K562 (cell line): ENCODE measurements around the gene NUP214. TPM values are rescaled to one million over a fixed set of nuclear protein-coding genes. Genes with fewer than 3 reads are reported as not detected.
A peak's percentile ranks its signal among the peaks of the same experiment; 100 is the strongest.

Experiments used
- ATAC-seq: fragments of 200-7000 bp; cut with Tn5 transposase; 3 replicates; pipeline ENCODE4 v1.9.1; 2020; ENCODE audit warnings: moderate library complexity
- BruUV-seq: library from RNA; stranded (reverse); fragments of 400-500 nt; replicated peaks from 2 replicates; lab custom pipeline; 2021; lab: Mats Ljungman, UMichigan
- CTCF ChIA-PET: fragments of 300-600 bp; formaldehyde crosslinking; extraction: SDS; loops from one replicate; lab custom pipeline; 2021; ENCODE audit warnings: low intra/inter-chr PET ratio; lab: Yijun Ruan, JAX
- POLR2A ChIA-PET: fragments of 300-600, 350-650 bp; sonication (Branson Sonifier 250); formaldehyde crosslinking; extraction: SDS; loops from one replicate; lab custom pipeline; 2021; ENCODE audit warnings: antibody characterized with exemption, inconsistent platforms; lab: Yijun Ruan, JAX
- DNase-seq, 4 experiments: peaks; one replicate each; pipeline versions ENCODE4 v3.0.0 to v3.0.0-alpha.2; 2011 to 2018; ENCODE audit warnings: low spot score in 3 of 4, mixed read lengths in 3 of 4; ENCODE audit errors: extremely low read depth in 1 of 4
- FAIRE-seq: peaks from 2 replicates; lab custom pipeline; 2011; peaks lifted over from hg19 to GRCh38; lab: Jason Lieb, UNC
- H2AFZ ChIP-seq: 2 replicates; pipeline ENCODE4 v1.6.0; 2011; ENCODE audit warnings: low read depth, low read length, control low read depth, inconsistent platforms
- H3K27ac ChIP-seq: fragments of 200-600 bp; 3 replicates; pipeline ENCODE4 v1.8.0; 2011; ENCODE audit warnings: low read depth, mild to moderate bottlenecking, control low read depth, inconsistent platforms, low read length, moderate library complexity, mixed read lengths; ENCODE audit errors: extremely low read depth
- H3K27me3 ChIP-seq, 2 experiments: fragments of 300-600 bp in 1 of 2; 2 replicates in 1 of 2; 3 replicates in 1 of 2; pipeline versions ENCODE4 v1.6.0 to v1.8.0; 2011; ENCODE audit warnings: inconsistent platforms in 2 of 2, low read length in 2 of 2, mild to moderate bottlenecking in 1 of 2, mixed read lengths in 1 of 2, moderate library complexity in 1 of 2; ENCODE audit not compliant: control insufficient read depth in 2 of 2, insufficient read depth in 2 of 2
- H3K36me3 ChIP-seq: fragments of 300-600 bp; 3 replicates; pipeline ENCODE4 v1.8.0; 2011; ENCODE audit warnings: mild to moderate bottlenecking, low read length, inconsistent platforms; ENCODE audit not compliant: control insufficient read depth, insufficient read depth
- H3K4me1 ChIP-seq, 2 experiments: fragments of 200-600 bp in 1 of 2; replicated peaks in 1 of 2; 2 replicates in 1 of 2; 3 replicates in 1 of 2; pipeline versions ENCODE4 v1.5.1 to v1.8.0; 2011; ENCODE audit warnings: inconsistent platforms in 2 of 2, low read length in 2 of 2, mild to moderate bottlenecking in 1 of 2, mixed read lengths in 1 of 2, moderate library complexity in 1 of 2; ENCODE audit not compliant: control insufficient read depth in 2 of 2, insufficient read depth in 2 of 2
- H3K4me2 ChIP-seq: 2 replicates; pipeline ENCODE4 v1.6.1; 2011; ENCODE audit warnings: low read length, control low read depth, inconsistent platforms, mixed read lengths; ENCODE audit not compliant: insufficient read depth
- H3K4me3 ChIP-seq: fragments of 200-600 bp; sonication (generic), shearing (Covaris generic); 2 replicates; pipeline ENCODE4 v1.5.1; 2016; ENCODE audit warnings: control low read depth, inconsistent platforms
- H3K79me2 ChIP-seq: fragments of 200-600 bp; 3 replicates; pipeline ENCODE4 v1.8.0; 2011; ENCODE audit warnings: low read length, inconsistent platforms; ENCODE audit not compliant: control insufficient read depth, insufficient read depth
- H3K9ac ChIP-seq, 2 experiments: 2 replicates each; pipeline versions ENCODE4 v1.6.0 to v1.6.1; 2011; ENCODE audit warnings: low read depth in 2 of 2, low read length in 2 of 2, control low read depth in 1 of 2, inconsistent platforms in 1 of 2, mild to moderate bottlenecking in 1 of 2, mixed read lengths in 1 of 2; ENCODE audit not compliant: insufficient read depth in 1 of 2
- H3K9me1 ChIP-seq: one replicate; pipeline ENCODE4 v1.6.0; 2011; ENCODE audit warnings: inconsistent platforms, mild to moderate bottlenecking, low read length, moderate library complexity; ENCODE audit not compliant: control insufficient read depth, insufficient read depth
- H3K9me3 ChIP-seq: replicated peaks from 2 replicates; pipeline ENCODE4 v1.5.1; 2011; ENCODE audit warnings: low read depth, low read length, inconsistent platforms; ENCODE audit not compliant: control insufficient read depth, insufficient read depth
- H4K20me1 ChIP-seq: replicated peaks from 2 replicates; pipeline ENCODE4 v1.6.1; 2011; ENCODE audit warnings: low read length, inconsistent platforms, mixed read lengths; ENCODE audit not compliant: control insufficient read depth, insufficient read depth
- COPS2 ChIP-seq: fragments of 450-650 bp; conservative IDR thresholded peaks from 2 replicates; pipeline ENCODE4 v1.6.1; 2016; ENCODE audit warnings: mild to moderate bottlenecking, moderate library complexity
- CUX1 ChIP-seq: fragments of 200-800 bp; sonication (Bioruptor generic); IDR thresholded peaks from 2 replicates; pipeline ENCODE4 v1.6.1; 2016; ENCODE audit warnings: missing genetic modification characterization, missing compliant biosample characterization
- E2F1 ChIP-seq: sonication (generic); formaldehyde crosslinking; IDR thresholded peaks from 2 replicates; pipeline ENCODE4 v1.8.1; 2023; ENCODE audit warnings: mild to moderate bottlenecking, missing genetic modification reagents, moderate library complexity
- KLF6 ChIP-seq: fragments of 250-450 bp; sonication (Bioruptor Pico); IDR thresholded peaks from 2 replicates; pipeline ENCODE4 v1.4.0; 2020; ENCODE audit warnings: mild to moderate bottlenecking, moderate library complexity, borderline replicate concordance
- MCM2 ChIP-seq: fragments of 450-650 bp; IDR thresholded peaks from 2 replicates; pipeline ENCODE4 v1.6.1; 2017; ENCODE audit warnings: low read depth, mild to moderate bottlenecking
- MLX ChIP-seq, 2 experiments: fragments of 450-650 bp in 1 of 2; sonication (generic) in 1 of 2; formaldehyde crosslinking; conservative IDR thresholded peaks; 2 replicates each; pipeline versions ENCODE4 v1.4.0 to v1.8.1; 2020 to 2022; ENCODE audit warnings: mild to moderate bottlenecking in 1 of 2, missing genetic modification reagents in 1 of 2
- SNIP1 ChIP-seq: fragments of 450-650 bp; IDR thresholded peaks from 2 replicates; pipeline ENCODE4 v1.7.1; 2017; ENCODE audit warnings: low read depth, mild to moderate bottlenecking
- TBL1XR1 ChIP-seq, 2 experiments: IDR thresholded peaks; 2 replicates each; pipeline ENCODE4 v1.6.1; 2012; ENCODE audit warnings: improper control_type of control experiment in 2 of 2, low read length in 2 of 2, mild to moderate bottlenecking in 1 of 2
- ZFP36 ChIP-seq: fragments of 150-350 bp; IDR thresholded peaks from 2 replicates; pipeline ENCODE4 v1.6.1; 2018; ENCODE audit warnings: low read length, low read depth; ENCODE audit not compliant: partially characterized antibody
- ZNF146 ChIP-seq: IDR thresholded peaks from one replicate; pipeline ENCODE4 v1.6.1; 2018; ENCODE audit warnings: missing compliant biosample characterization; ENCODE audit not compliant: unreplicated experiment
- ZNF79 ChIP-seq: fragments of 250-450 bp; sonication (Bioruptor Pico); IDR thresholded peaks from 2 replicates; pipeline ENCODE4 v1.4.0; 2020; ENCODE audit warnings: low read depth, mild to moderate bottlenecking, moderate library complexity
- WGBS: fragments of 100-300 bp; shearing (Covaris generic); methylation state at CpG from one replicate; pipeline ENCODE4 v1.1.6; 2016; ENCODE audit warnings: low coverage, mixed read lengths; ENCODE audit not compliant: insufficient coverage; ENCODE audit errors: missing lambda C conversion rate; 5-methylcytosine and 5-hydroxymethylcytosine counted together
- in situ Hi-C: fragments of 300-500 bp; cut with MboI; formaldehyde crosslinking; loops from 4 replicates; pipeline ENCODE4 v1.15.0; 2018; ENCODE audit warnings: inconsistent platforms, mixed read lengths
- intact Hi-C: fragments of 100-400 bp; cut with micrococcal nuclease; formaldehyde crosslinking; loops from 2 replicates; pipeline ENCODE4 v1.14.2; 2022
- polyA plus RNA-seq, 8 experiments: library from polyadenylated mRNA; depleted of rRNA in 4 of 8; stranded (reverse) in 5 of 8; unstranded in 3 of 8; fragments of >200 nt; fragmentation: Nextera tagmentation in 2 of 8; fragmentation: Illumina TruSeq in 1 of 8; extraction: Ambion mirVana in 2 of 8; extraction: Trizol in 1 of 8; gene quantifications; 2 replicates each; pipeline versions ENCODE4 v1.2.1 to v1.2.3, GENCODE V29; 2011 to 2014; ENCODE audit warnings: inconsistent platforms in 1 of 8, missing spikeins in 1 of 8
- total RNA-seq, 7 experiments: library from RNA; depleted of rRNA in 6 of 7; stranded (reverse); fragments of >200 nt in 6 of 7; fragmentation: Illumina TruSeq in 2 of 7; extraction: Trizol in 2 of 7; gene quantifications; 2 replicates each; pipeline versions ENCODE4 v1.2.1 to v1.2.3, GENCODE V29; 2011 to 2021; ENCODE audit warnings: low replicate concordance in 1 of 7
- TF ChIP-seq, protein P1 (sequence below): sonication (generic); formaldehyde crosslinking; IDR thresholded peaks from 2 replicates; pipeline ENCODE4 v1.8.1; 2023; ENCODE audit warnings: mild to moderate bottlenecking, missing genetic modification reagents

NUP214 gene
- total and polyA plus RNA-seq, 9 of the 15 experiments (the other 6 are each of a cell fraction or from before 2014, with no cell fraction given), result 56.9 to 332 (median 97.1) TPM

DNA sequence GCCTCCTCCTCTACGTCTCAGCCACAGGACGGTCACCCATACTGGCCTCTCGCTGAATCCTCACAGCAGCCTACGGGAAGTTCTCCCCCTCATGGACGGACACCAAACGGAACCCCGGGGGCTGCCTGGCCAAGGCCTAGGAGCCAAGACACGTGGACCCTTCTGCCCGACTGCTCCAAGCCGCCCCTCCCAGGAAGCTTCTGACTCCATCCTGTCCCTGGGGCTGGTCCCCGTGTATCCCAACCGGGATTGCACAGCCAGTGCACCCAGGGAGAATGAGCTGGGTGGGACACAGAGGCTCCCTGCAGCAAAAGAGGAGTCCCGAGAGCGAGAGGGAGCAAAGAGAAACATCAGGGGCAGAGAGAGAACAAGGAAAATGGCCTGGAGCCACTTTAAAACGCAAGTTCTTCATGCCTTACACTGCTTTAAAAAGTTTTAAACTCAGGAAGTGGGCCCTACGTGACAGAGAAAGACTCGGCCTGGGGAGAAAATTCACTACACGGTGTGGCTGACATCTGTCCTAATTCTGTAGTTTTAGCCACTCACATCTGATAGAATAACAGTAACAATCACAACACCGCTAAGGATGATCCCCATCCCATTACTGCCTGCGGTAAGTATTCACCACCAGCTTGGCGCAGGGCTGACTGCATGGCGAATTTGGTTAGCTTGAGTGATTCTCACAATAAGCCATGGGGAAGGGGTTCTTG, 147.9 kb downstream of the NUP214 start:
- ATAC-seq, result peak; percentile 42
- Histone ChIP-seq H3K9me1 (peaks cover 5% of the 10 kb centered on the region), H3K9ac (peak overlapping the region; percentile 83 to 93), H3K4me1 (peaks cover 49 to 90% of the 10 kb centered on the region in 2 experiments), H3K27me3 (no peaks in the 10 kb centered on the region), H3K27ac (peak overlapping the region; percentile 75), H3K79me2 (peaks cover 88% of the 10 kb centered on the region), H3K4me3 (peak overlapping the region; percentile 65), H4K20me1 (0 out of 2 replicates have a peak, but pooled peaks cover 3% of the 10 kb centered on the region), H2AFZ (peak overlapping the region; percentile 90), H3K9me3 (no peaks in the 10 kb centered on the region), H3K36me3 (peaks cover 36% of the 10 kb centered on the region), H3K4me2 (peak overlapping the region; percentile 95)
- intact Hi-C loops, result no loop called here
- ChIA-PET POLR2A (interaction anchor here (0.5 to 14.6 kb wide), 13 partner anchors 9 to 1871 kb away, joined by 3 to 338 read pairs (median 4); partner anchors contain the start of gene NUP214), CTCF (interaction anchor here (1.4 kb wide), 1 partner anchor 95 kb away, joined by 9 read pairs; no protein-coding TSS in a partner anchor)
- peak; percentile 94 to 96 (median 95) for DNase-seq
- WGBS, result 17% methylated on average over 22 of the region's 22 CpGs
- in situ Hi-C loops, result no loop called here
- FAIRE-seq, result peak; percentile 77
- TSS peak; percentile 47 for BruUV-seq
- TF ChIP-seq COPS2 (no peak), ZNF146 (CRISPR knock-in tag) (no peak), ZFP36 (no peak), MCM2 (no peak), KLF6 (CRISPR knock-in tag) (no peak), E2F1 (peak; percentile 91; the same call in 1 of the 2 replicates), CUX1 (CRISPR knock-in tag) (no peak), SNIP1 (no peak), ZNF79 (CRISPR knock-in tag) (no peak), TBL1XR1 (IDR thresholded peaks at IDR 0.05; ENCODE audit: low read length in 2 of 2) (no peak), MLX (CRISPR knock-in tag; conservative IDR thresholded peaks at IDR 0.05) (peak in 1 of 2 experiments; percentile 63; a peak in 1 of 4 replicates)
- TF ChIP-seq, protein P1, sequence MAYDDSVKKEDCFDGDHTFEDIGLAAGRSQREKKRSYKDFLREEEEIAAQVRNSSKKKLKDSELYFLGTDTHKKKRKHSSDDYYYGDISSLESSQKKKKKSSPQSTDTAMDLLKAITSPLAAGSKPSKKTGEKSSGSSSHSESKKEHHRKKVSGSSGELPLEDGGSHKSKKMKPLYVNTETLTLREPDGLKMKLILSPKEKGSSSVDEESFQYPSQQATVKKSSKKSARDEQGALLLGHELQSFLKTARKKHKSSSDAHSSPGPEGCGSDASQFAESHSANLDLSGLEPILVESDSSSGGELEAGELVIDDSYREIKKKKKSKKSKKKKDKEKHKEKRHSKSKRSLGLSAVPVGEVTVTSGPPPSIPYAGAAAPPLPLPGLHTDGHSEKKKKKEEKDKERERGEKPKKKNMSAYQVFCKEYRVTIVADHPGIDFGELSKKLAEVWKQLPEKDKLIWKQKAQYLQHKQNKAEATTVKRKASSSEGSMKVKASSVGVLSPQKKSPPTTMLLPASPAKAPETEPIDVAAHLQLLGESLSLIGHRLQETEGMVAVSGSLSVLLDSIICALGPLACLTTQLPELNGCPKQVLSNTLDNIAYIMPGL (CRISPR knock-in tag), result peak; percentile 92
